ENCODE data around the gene C6orf89. TPM values are rescaled to one million over a fixed set of nuclear protein-coding genes. Genes with fewer than 3 reads are reported as not detected.

C6orf89 gene
- polyA plus RNA-seq, 1 donor (not counting 4 experiments of a cell fraction or from before 2014, with no cell fraction given), result 29.0 TPM

- Histone ChIP-seq H3K27ac (ENCODE audit: control insufficient read depth, insufficient read depth, low read length) (no peak overlapping the region), H3K4me2 (ENCODE audit: control insufficient read depth, extremely low read depth, insufficient read depth, low read depth, low read length) (peak overlapping the region; percentile 97), H3K79me2 (ENCODE audit: control insufficient read depth, insufficient read depth, low read length) (peaks cover 28% of the 10 kb centered on the region), H3K4me1 (ENCODE audit: control insufficient read depth, extremely low read depth, insufficient read depth, low read length) (peaks cover 19% of the 10 kb centered on the region), H2AFZ (ENCODE audit: control insufficient read depth, low read length) (no peak overlapping the region), H3K9me3 (ENCODE audit: control insufficient read depth, low read depth, low read length) (no peaks in the 10 kb centered on the region), H3K9ac (ENCODE audit: control insufficient read depth, extremely low read depth, insufficient read depth, low read length) (no peak overlapping the region), H3K9me1 (ENCODE audit: control insufficient read depth, extremely low read depth, insufficient read depth, low read length) (no peaks in the 10 kb centered on the region), H3K27me3 (ENCODE audit: control insufficient read depth, extremely low read depth, insufficient read depth, low read length) (no peaks in the 10 kb centered on the region), H3K4me3 (ENCODE audit: control insufficient read depth in 2 of 3, extremely low read depth in 1 of 3, insufficient read depth in 2 of 3, low read depth in 1 of 3, low read length in 3 of 3) (no peak overlapping the region), H4K20me1 (ENCODE audit: control insufficient read depth, extremely low read depth, insufficient read depth, low read length) (no peaks in the 10 kb centered on the region), H3K36me3 (ENCODE audit: control insufficient read depth in 2 of 2, extremely low read depth in 1 of 2, insufficient read depth in 2 of 2, low read length in 2 of 2) (peaks cover 5 to 11% of the 10 kb centered on the region in 2 experiments)
- DNase-seq (ENCODE audit: low read depth, low spot score), result no peak
- no peak for FAIRE-seq
- dilution Hi-C loops (cut with MboI; ENCODE audit: extremely low pct_ligation_motif_present, low sequenced_read_pairs), result no loop called here
- TF ChIP-seq EZH2 (IDR thresholded peaks at IDR 0.05; ENCODE audit: low read length), result no peak
- TF ChIP-seq, protein P1, sequence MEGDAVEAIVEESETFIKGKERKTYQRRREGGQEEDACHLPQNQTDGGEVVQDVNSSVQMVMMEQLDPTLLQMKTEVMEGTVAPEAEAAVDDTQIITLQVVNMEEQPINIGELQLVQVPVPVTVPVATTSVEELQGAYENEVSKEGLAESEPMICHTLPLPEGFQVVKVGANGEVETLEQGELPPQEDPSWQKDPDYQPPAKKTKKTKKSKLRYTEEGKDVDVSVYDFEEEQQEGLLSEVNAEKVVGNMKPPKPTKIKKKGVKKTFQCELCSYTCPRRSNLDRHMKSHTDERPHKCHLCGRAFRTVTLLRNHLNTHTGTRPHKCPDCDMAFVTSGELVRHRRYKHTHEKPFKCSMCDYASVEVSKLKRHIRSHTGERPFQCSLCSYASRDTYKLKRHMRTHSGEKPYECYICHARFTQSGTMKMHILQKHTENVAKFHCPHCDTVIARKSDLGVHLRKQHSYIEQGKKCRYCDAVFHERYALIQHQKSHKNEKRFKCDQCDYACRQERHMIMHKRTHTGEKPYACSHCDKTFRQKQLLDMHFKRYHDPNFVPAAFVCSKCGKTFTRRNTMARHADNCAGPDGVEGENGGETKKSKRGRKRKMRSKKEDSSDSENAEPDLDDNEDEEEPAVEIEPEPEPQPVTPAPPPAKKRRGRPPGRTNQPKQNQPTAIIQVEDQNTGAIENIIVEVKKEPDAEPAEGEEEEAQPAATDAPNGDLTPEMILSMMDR (optimal IDR thresholded peaks at IDR 0.05 in 1 of 3, IDR thresholded peaks at IDR 0.05 in 1 of 3, conservative IDR thresholded peaks at IDR 0.05 in 1 of 3; ENCODE audit: extremely low read depth in 1 of 3, insufficient read depth in 2 of 3, low read length in 3 of 3), result no peak
These were observed 12.6 kb upstream of the C6orf89 start for GRCh38 chr6:36873115-36873514.

- H3K4me3 ChIP-seq (ENCODE audit: control insufficient read depth in 2 of 3, extremely low read depth in 1 of 3, insufficient read depth in 2 of 3, low read depth in 1 of 3, low read length in 3 of 3), result peak overlapping the region; percentile 73 to 95 (median 93)
- peaks cover 19% of the 10 kb centered on the region for H3K4me1 ChIP-seq (ENCODE audit: control insufficient read depth, extremely low read depth, insufficient read depth, low read length)
- peak overlapping the region; percentile 98 for H2AFZ ChIP-seq (ENCODE audit: control insufficient read depth, low read length)
- H4K20me1 ChIP-seq (ENCODE audit: control insufficient read depth, extremely low read depth, insufficient read depth, low read length), result no peaks in the 10 kb centered on the region
- H3K27ac ChIP-seq (ENCODE audit: control insufficient read depth, insufficient read depth, low read length), result peak overlapping the region; percentile 96
- peaks cover 4 to 11% of the 10 kb centered on the region in 2 experiments for H3K36me3 ChIP-seq (ENCODE audit: control insufficient read depth in 2 of 2, extremely low read depth in 1 of 2, insufficient read depth in 2 of 2, low read length in 2 of 2)
- FAIRE-seq (no peak), DNase-seq (ENCODE audit: low read depth, low spot score) (no peak)
- H3K4me2 ChIP-seq (ENCODE audit: control insufficient read depth, extremely low read depth, insufficient read depth, low read depth, low read length), result peak overlapping the region; percentile 97
- dilution Hi-C loops (cut with MboI; ENCODE audit: extremely low pct_ligation_motif_present, low sequenced_read_pairs), result no loop called here
- H3K9me3 ChIP-seq (ENCODE audit: control insufficient read depth, low read depth, low read length), result no peaks in the 10 kb centered on the region
- no peak for TF ChIP-seq EZH2 (IDR thresholded peaks at IDR 0.05; ENCODE audit: low read length)
- TF ChIP-seq, protein P1 (optimal IDR thresholded peaks at IDR 0.05 in 1 of 3, IDR thresholded peaks at IDR 0.05 in 1 of 3, conservative IDR thresholded peaks at IDR 0.05 in 1 of 3; ENCODE audit: extremely low read depth in 1 of 3, insufficient read depth in 2 of 3, low read length in 3 of 3), result peak; percentile 29 to 69 (median 59)
- peak overlapping the region; percentile 97 for H3K9ac ChIP-seq (ENCODE audit: control insufficient read depth, extremely low read depth, insufficient read depth, low read length)
- H3K27me3 ChIP-seq (ENCODE audit: control insufficient read depth, extremely low read depth, insufficient read depth, low read length), result no peaks in the 10 kb centered on the region
- peaks cover 25% of the 10 kb centered on the region for H3K79me2 ChIP-seq (ENCODE audit: control insufficient read depth, insufficient read depth, low read length)
- H3K9me1 ChIP-seq (ENCODE audit: control insufficient read depth, extremely low read depth, insufficient read depth, low read length), result no peaks in the 10 kb centered on the region
These were observed 11.9 kb upstream of the C6orf89 start for GRCh38 chr6:36873612-36874442.

Data from keratinocyte (primary cell).